AG09319 (cell line): ENCODE results near the gene CAPN11.

ENCODE experiments used
- DNase-seq: peaks from one replicate; pipeline ENCODE4 v3.0.0-alpha.2; 2010; ENCODE audit warnings: low read depth; ENCODE audit errors: extremely low read depth
- TF ChIP-seq, protein P1 (sequence below): IDR thresholded peaks from 2 replicates; pipeline ENCODE4 v1.5.1; 2011; ENCODE audit warnings: low read depth, mild to moderate bottlenecking, inconsistent platforms, low read length, moderate library complexity

The CAPN11 gene

DNA sequence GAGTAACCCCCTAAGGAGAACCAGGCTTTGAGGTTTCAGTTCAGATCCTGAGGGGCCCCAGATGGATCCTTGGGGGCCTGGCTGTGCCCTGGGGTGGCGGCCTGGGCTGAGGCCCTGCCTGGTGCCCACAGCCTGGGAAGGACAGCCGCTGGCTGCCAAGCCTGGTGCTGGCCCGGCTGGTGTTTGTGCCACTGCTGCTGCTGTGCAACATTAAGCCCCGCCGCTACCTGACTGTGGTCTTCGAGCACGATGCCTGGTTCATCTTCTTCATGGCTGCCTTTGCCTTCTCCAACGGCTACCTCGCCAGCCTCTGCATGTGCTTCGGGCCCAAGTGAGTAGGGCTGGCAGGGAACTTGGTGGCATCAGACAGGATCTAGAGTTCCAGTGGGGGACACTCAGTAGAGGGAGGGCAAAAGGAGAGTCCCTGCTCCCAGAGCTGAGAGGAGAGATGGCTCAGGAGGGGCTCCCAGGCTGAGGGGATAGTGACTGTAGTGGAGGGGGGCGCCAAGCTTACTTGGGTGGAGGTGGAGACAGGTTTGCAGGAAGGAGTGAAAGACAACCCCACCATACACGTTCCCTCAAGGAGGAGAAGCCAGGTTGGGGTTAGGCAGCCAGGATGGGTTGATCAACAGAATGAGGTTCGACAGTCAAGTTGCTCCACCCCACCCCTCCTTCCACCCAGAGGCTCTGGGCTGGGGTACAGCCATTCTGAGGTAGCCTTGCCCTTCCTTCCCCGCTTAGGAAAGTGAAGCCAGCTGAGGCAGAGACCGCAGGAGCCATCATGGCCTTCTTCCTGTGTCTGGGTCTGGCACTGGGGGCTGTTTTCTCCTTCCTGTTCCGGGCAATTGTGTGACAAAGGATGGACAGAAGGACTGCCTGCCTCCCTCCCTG, 74.3 kb downstream of the CAPN11 start:
- DNase-seq = no peak
- TF ChIP-seq, protein P1, sequence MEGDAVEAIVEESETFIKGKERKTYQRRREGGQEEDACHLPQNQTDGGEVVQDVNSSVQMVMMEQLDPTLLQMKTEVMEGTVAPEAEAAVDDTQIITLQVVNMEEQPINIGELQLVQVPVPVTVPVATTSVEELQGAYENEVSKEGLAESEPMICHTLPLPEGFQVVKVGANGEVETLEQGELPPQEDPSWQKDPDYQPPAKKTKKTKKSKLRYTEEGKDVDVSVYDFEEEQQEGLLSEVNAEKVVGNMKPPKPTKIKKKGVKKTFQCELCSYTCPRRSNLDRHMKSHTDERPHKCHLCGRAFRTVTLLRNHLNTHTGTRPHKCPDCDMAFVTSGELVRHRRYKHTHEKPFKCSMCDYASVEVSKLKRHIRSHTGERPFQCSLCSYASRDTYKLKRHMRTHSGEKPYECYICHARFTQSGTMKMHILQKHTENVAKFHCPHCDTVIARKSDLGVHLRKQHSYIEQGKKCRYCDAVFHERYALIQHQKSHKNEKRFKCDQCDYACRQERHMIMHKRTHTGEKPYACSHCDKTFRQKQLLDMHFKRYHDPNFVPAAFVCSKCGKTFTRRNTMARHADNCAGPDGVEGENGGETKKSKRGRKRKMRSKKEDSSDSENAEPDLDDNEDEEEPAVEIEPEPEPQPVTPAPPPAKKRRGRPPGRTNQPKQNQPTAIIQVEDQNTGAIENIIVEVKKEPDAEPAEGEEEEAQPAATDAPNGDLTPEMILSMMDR = no peak

DNA sequence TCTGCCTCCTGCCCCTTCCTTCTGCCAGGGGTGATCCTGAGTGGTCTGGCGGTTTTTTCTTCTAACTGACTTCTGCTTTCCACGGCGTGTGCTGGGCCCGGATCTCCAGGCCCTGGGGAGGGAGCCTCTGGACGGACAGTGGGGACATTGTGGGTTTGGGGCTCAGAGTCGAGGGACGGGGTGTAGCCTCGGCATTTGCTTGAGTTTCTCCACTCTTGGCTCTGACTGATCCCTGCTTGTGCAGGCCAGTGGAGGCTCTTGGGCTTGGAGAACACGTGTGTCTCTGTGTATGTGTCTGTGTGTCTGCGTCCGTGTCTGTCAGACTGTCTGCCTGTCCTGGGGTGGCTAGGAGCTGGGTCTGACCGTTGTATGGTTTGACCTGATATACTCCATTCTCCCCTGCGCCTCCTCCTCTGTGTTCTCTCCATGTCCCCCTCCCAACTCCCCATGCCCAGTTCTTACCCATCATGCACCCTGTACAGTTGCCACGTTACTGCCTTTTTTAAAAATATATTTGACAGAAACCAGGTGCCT, 75.0 kb downstream of the CAPN11 start:
- TF ChIP-seq, protein P1 = no peak
- DNase-seq = no peak
